ENCODE results near the gene RAPGEF1.

- TF ChIP-seq REST (IDR thresholded peaks at IDR 0.05; ENCODE audit: unreplicated experiment) (no peak), EZH2 (IDR thresholded peaks at IDR 0.05; ENCODE audit: low read depth, unreplicated experiment) (no peak), CTCF (conservative IDR thresholded peaks at IDR 0.05; ENCODE audit: low read depth in 2 of 2) (no peak), POLR2AphosphoS5 (IDR thresholded peaks at IDR 0.05; ENCODE audit: low read depth) (no peak), CREB1 (CRISPR knock-in tag; IDR thresholded peaks at IDR 0.05; ENCODE audit: low read depth) (no peak)
Measured at GRCh38 chr9:131618071-131618479, 121.8 kb downstream of the RAPGEF1 start.
